ENCODE measurements around the gene STAT5A.
"Not testable (repeated sequence)": the region's sequence is repeated elsewhere in the genome, so short reads cannot be mapped to it uniquely, and the experiment has no call there.

Gene STAT5A

GRCh38 chr17:42309986-42310786 lies 21.9 kb downstream of the STAT5A start:
- DNase-seq = no peak

- no peak for DNase-seq
These were observed 22.5 kb downstream of the STAT5A start for GRCh38 chr17:42310787-42311215.

GRCh38 chr17:42311240-42312034 lies 23.1 kb downstream of the STAT5A start:
- peak; percentile 91 for DNase-seq

GRCh38 chr17:42312035-42312284 lies 23.7 kb downstream of the STAT5A start:
- no peak for DNase-seq

GRCh38 chr17:42312285-42313130 lies 24.2 kb downstream of the STAT5A start:
- DNase-seq = peak; percentile 77

GRCh38 chr17:42313389-42313772 lies 25.1 kb downstream of the STAT5A start:
- DNase-seq = no peak

GRCh38 chr17:42313773-42314566 lies 25.7 kb downstream of the STAT5A start:
- DNase-seq = no peak

- DNase-seq = no peak
These were observed 27.3 kb downstream of the STAT5A start for GRCh38 chr17:42315402-42316156.

- DNase-seq = no peak
These were observed 28.5 kb downstream of the STAT5A start for GRCh38 chr17:42316755-42317154.

GRCh38 chr17:42317266-42317845 lies 29.1 kb downstream of the STAT5A start:
- DNase-seq = no peak

GRCh38 chr17:42317967-42318366 lies 29.7 kb downstream of the STAT5A start:
- not testable (repeated sequence) for DNase-seq

GRCh38 chr17:42321555-42321954 lies 33.3 kb downstream of the STAT5A start:
- DNase-seq = no peak

- peak; percentile 90 for DNase-seq
These were observed 34.3 kb downstream of the STAT5A start for GRCh38 chr17:42322382-42323267.

GRCh38 chr17:42323268-42323773 lies 35.0 kb downstream of the STAT5A start:
- DNase-seq = no peak

GRCh38 chr17:42325026-42325425 lies 36.7 kb downstream of the STAT5A start:
- peak; percentile 74 for DNase-seq

- DNase-seq = peak; percentile 79
These were observed 41.0 kb downstream of the STAT5A start for GRCh38 chr17:42329025-42329976.

- DNase-seq = no peak
These were observed 44.8 kb downstream of the STAT5A start for GRCh38 chr17:42333053-42333452.

- DNase-seq = peak; percentile 49
These were observed 46.4 kb downstream of the STAT5A start for GRCh38 chr17:42334677-42335076.

- DNase-seq = peak; percentile 85
These were observed 49.1 kb downstream of the STAT5A start for GRCh38 chr17:42337442-42337841.

Data from fibroblast of upper back skin (primary cell).